ENCODE measurements around the gene SYNE2. TPM values are rescaled to one million over a fixed set of nuclear protein-coding genes. Genes with fewer than 3 reads are reported as not detected.

The SYNE2 gene
- polyA plus RNA-seq, 2 donors = 48.5 to 76.2 TPM

GRCh38 chr14:63949696-63950095, 96.9 kb downstream of the SYNE2 start:
- WGBS, 2 donors = 90 to 95% methylated on average over 3 of the region's 3 CpGs
- H3K9me3 ChIP-seq (ENCODE audit: control insufficient read depth in 2 of 2, insufficient read depth in 1 of 2, low read depth in 1 of 2, low read length in 1 of 2) = no peaks in the 10 kb centered on the region
- no peak overlapping the region for H3K4me3 ChIP-seq (ENCODE audit: low read depth in 1 of 2, low read length in 2 of 2)
- no peaks in the 10 kb centered on the region for H3K27me3 ChIP-seq (ENCODE audit: control insufficient read depth in 1 of 2, insufficient read depth in 2 of 2, low read length in 2 of 2)
- H3K4me1 ChIP-seq (ENCODE audit: control insufficient read depth in 2 of 2, insufficient read depth in 2 of 2, low read length in 1 of 2) = no peaks in the 10 kb centered on the region
- peaks cover 5 to 8% of the 10 kb centered on the region in 2 donors for H3K36me3 ChIP-seq (ENCODE audit: control insufficient read depth in 2 of 2, insufficient read depth in 2 of 2, low read length in 1 of 2)
- H3K27ac ChIP-seq (ENCODE audit: low read depth in 2 of 2, low read length in 1 of 2) = no peak overlapping the region

- no peak overlapping the region for H3K4me3 ChIP-seq (ENCODE audit: low read depth in 1 of 2, low read length in 2 of 2)
- WGBS, 2 donors = 90 to 93% methylated on average over 4 of the region's 4 CpGs
- no peaks in the 10 kb centered on the region for H3K4me1 ChIP-seq (ENCODE audit: control insufficient read depth in 2 of 2, insufficient read depth in 2 of 2, low read length in 1 of 2)
- H3K9me3 ChIP-seq (ENCODE audit: control insufficient read depth in 2 of 2, insufficient read depth in 1 of 2, low read depth in 1 of 2, low read length in 1 of 2) = no peaks in the 10 kb centered on the region
- peaks cover 5 to 8% of the 10 kb centered on the region in 2 donors for H3K36me3 ChIP-seq (ENCODE audit: control insufficient read depth in 2 of 2, insufficient read depth in 2 of 2, low read length in 1 of 2)
- no peak overlapping the region for H3K27ac ChIP-seq (ENCODE audit: low read depth in 2 of 2, low read length in 1 of 2)
- H3K27me3 ChIP-seq (ENCODE audit: control insufficient read depth in 1 of 2, insufficient read depth in 2 of 2, low read length in 2 of 2) = no peaks in the 10 kb centered on the region
Observed at GRCh38 chr14:63951021-63951420, 98.2 kb downstream of the SYNE2 start.

- no peaks in the 10 kb centered on the region for H3K4me1 ChIP-seq (ENCODE audit: control insufficient read depth in 2 of 2, insufficient read depth in 2 of 2, low read length in 1 of 2)
- H3K36me3 ChIP-seq (ENCODE audit: control insufficient read depth in 2 of 2, insufficient read depth in 2 of 2, low read length in 1 of 2) = peaks cover 5 to 8% of the 10 kb centered on the region in 2 donors
- 72 to 85% methylated on average over 4 of the region's 4 CpGs for WGBS, 2 donors
Observed at GRCh38 chr14:63951429-63951828, 98.6 kb downstream of the SYNE2 start.

GRCh38 chr14:63952053-63952932, 99.5 kb downstream of the SYNE2 start:
- Histone ChIP-seq H3K27ac (ENCODE audit: low read depth in 2 of 2, low read length in 1 of 2) (no peak overlapping the region), H3K4me3 (ENCODE audit: low read depth in 1 of 2, low read length in 2 of 2) (no peak overlapping the region), H3K9me3 (ENCODE audit: control insufficient read depth in 2 of 2, insufficient read depth in 1 of 2, low read depth in 1 of 2, low read length in 1 of 2) (no peaks in the 10 kb centered on the region), H3K36me3 (ENCODE audit: control insufficient read depth in 2 of 2, insufficient read depth in 2 of 2, low read length in 1 of 2) (peaks cover 5 to 8% of the 10 kb centered on the region in 2 donors), H3K4me1 (ENCODE audit: control insufficient read depth in 2 of 2, insufficient read depth in 2 of 2, low read length in 1 of 2) (no peaks in the 10 kb centered on the region), H3K27me3 (ENCODE audit: control insufficient read depth in 1 of 2, insufficient read depth in 2 of 2, low read length in 2 of 2) (no peaks in the 10 kb centered on the region)
- 84% methylated on average over 6 of the region's 6 CpGs for WGBS, 2 donors

More at GRCh38 chr14:63951429-63951828, 98.6 kb downstream of the SYNE2 start:
- no peaks in the 10 kb centered on the region for H3K27me3 ChIP-seq (ENCODE audit: control insufficient read depth in 1 of 2, insufficient read depth in 2 of 2, low read length in 2 of 2)
- no peak overlapping the region for H3K27ac ChIP-seq (ENCODE audit: low read depth in 2 of 2, low read length in 1 of 2)
- H3K4me3 ChIP-seq (ENCODE audit: low read depth in 1 of 2, low read length in 2 of 2) = no peak overlapping the region
- no peaks in the 10 kb centered on the region for H3K9me3 ChIP-seq (ENCODE audit: control insufficient read depth in 2 of 2, insufficient read depth in 1 of 2, low read depth in 1 of 2, low read length in 1 of 2)

GRCh38 chr14:63952933-63953437, 100.2 kb downstream of the SYNE2 start:
- H3K27me3 ChIP-seq (ENCODE audit: control insufficient read depth in 1 of 2, insufficient read depth in 2 of 2, low read length in 2 of 2) = no peaks in the 10 kb centered on the region
- no peaks in the 10 kb centered on the region for H3K4me1 ChIP-seq (ENCODE audit: control insufficient read depth in 2 of 2, insufficient read depth in 2 of 2, low read length in 1 of 2)
- H3K9me3 ChIP-seq (ENCODE audit: control insufficient read depth in 2 of 2, insufficient read depth in 1 of 2, low read depth in 1 of 2, low read length in 1 of 2) = no peaks in the 10 kb centered on the region
- H3K36me3 ChIP-seq (ENCODE audit: control insufficient read depth in 2 of 2, insufficient read depth in 2 of 2, low read length in 1 of 2) = peaks cover 5 to 8% of the 10 kb centered on the region in 2 donors
- WGBS, 2 donors = 95 to 98% methylated on average over 2 of the region's 2 CpGs
- H3K27ac ChIP-seq (ENCODE audit: low read depth in 2 of 2, low read length in 1 of 2) = no peak overlapping the region
- no peak overlapping the region for H3K4me3 ChIP-seq (ENCODE audit: low read depth in 1 of 2, low read length in 2 of 2)

- Histone ChIP-seq H3K36me3 (ENCODE audit: control insufficient read depth in 2 of 2, insufficient read depth in 2 of 2, low read length in 1 of 2) (peaks cover 0 to 2% of the 10 kb centered on the region in 2 donors), H3K9me3 (ENCODE audit: control insufficient read depth in 2 of 2, insufficient read depth in 1 of 2, low read depth in 1 of 2, low read length in 1 of 2) (no peaks in the 10 kb centered on the region), H3K27ac (ENCODE audit: low read depth in 2 of 2, low read length in 1 of 2) (no peak overlapping the region), H3K4me1 (ENCODE audit: control insufficient read depth in 2 of 2, insufficient read depth in 2 of 2, low read length in 1 of 2) (no peaks in the 10 kb centered on the region), H3K27me3 (ENCODE audit: control insufficient read depth in 1 of 2, insufficient read depth in 2 of 2, low read length in 2 of 2) (no peaks in the 10 kb centered on the region), H3K4me3 (ENCODE audit: low read depth in 1 of 2, low read length in 2 of 2) (no peak overlapping the region)
Observed at GRCh38 chr14:63956326-63956725, 103.5 kb downstream of the SYNE2 start.

GRCh38 chr14:63960926-63961567, 108.2 kb downstream of the SYNE2 start:
- H3K36me3 ChIP-seq (ENCODE audit: control insufficient read depth in 2 of 2, insufficient read depth in 2 of 2, low read length in 1 of 2) = no peaks in the 10 kb centered on the region
- WGBS, 2 donors = 46 to 53% methylated on average over 2 of the region's 2 CpGs
- H3K27ac ChIP-seq (ENCODE audit: low read depth in 2 of 2, low read length in 1 of 2) = no peak overlapping the region
- H3K4me1 ChIP-seq (ENCODE audit: control insufficient read depth in 2 of 2, insufficient read depth in 2 of 2, low read length in 1 of 2) = no peaks in the 10 kb centered on the region
- H3K27me3 ChIP-seq (ENCODE audit: control insufficient read depth in 1 of 2, insufficient read depth in 2 of 2, low read length in 2 of 2) = no peaks in the 10 kb centered on the region
- no peaks in the 10 kb centered on the region for H3K9me3 ChIP-seq (ENCODE audit: control insufficient read depth in 2 of 2, insufficient read depth in 1 of 2, low read depth in 1 of 2, low read length in 1 of 2)
- no peak overlapping the region for H3K4me3 ChIP-seq (ENCODE audit: low read depth in 1 of 2, low read length in 2 of 2)

- Histone ChIP-seq H3K4me3 (ENCODE audit: low read depth in 1 of 2, low read length in 2 of 2) (no peak overlapping the region), H3K27me3 (ENCODE audit: control insufficient read depth in 1 of 2, insufficient read depth in 2 of 2, low read length in 2 of 2) (no peaks in the 10 kb centered on the region), H3K36me3 (ENCODE audit: control insufficient read depth in 2 of 2, insufficient read depth in 2 of 2, low read length in 1 of 2) (peaks cover 0 to 2% of the 10 kb centered on the region in 2 donors), H3K27ac (ENCODE audit: low read depth in 2 of 2, low read length in 1 of 2) (no peak overlapping the region), H3K4me1 (ENCODE audit: control insufficient read depth in 2 of 2, insufficient read depth in 2 of 2, low read length in 1 of 2) (no peaks in the 10 kb centered on the region), H3K9me3 (ENCODE audit: control insufficient read depth in 2 of 2, insufficient read depth in 1 of 2, low read depth in 1 of 2, low read length in 1 of 2) (no peaks in the 10 kb centered on the region)
- 58 to 70% methylated on average over 2 of the region's 2 CpGs for WGBS, 2 donors
Observed at GRCh38 chr14:63962906-63963305, 110.1 kb downstream of the SYNE2 start.

GRCh38 chr14:63963439-63963838, 110.6 kb downstream of the SYNE2 start:
- Histone ChIP-seq H3K9me3 (ENCODE audit: control insufficient read depth in 2 of 2, insufficient read depth in 1 of 2, low read depth in 1 of 2, low read length in 1 of 2) (no peaks in the 10 kb centered on the region), H3K36me3 (ENCODE audit: control insufficient read depth in 2 of 2, insufficient read depth in 2 of 2, low read length in 1 of 2) (peaks cover 0 to 2% of the 10 kb centered on the region in 2 donors), H3K4me1 (ENCODE audit: control insufficient read depth in 2 of 2, insufficient read depth in 2 of 2, low read length in 1 of 2) (no peaks in the 10 kb centered on the region), H3K27ac (ENCODE audit: low read depth in 2 of 2, low read length in 1 of 2) (no peak overlapping the region), H3K4me3 (ENCODE audit: low read depth in 1 of 2, low read length in 2 of 2) (no peak overlapping the region), H3K27me3 (ENCODE audit: control insufficient read depth in 1 of 2, insufficient read depth in 2 of 2, low read length in 2 of 2) (no peaks in the 10 kb centered on the region)
- WGBS, 2 donors = 79 to 86% methylated on average over 2 of the region's 2 CpGs
